ENCODE data around the gene IFNGR2.
"Not testable (repeated sequence)": the region's sequence is repeated elsewhere in the genome, so short reads cannot be mapped to it uniquely, and the experiment has no call there.

Gene IFNGR2

DNA sequence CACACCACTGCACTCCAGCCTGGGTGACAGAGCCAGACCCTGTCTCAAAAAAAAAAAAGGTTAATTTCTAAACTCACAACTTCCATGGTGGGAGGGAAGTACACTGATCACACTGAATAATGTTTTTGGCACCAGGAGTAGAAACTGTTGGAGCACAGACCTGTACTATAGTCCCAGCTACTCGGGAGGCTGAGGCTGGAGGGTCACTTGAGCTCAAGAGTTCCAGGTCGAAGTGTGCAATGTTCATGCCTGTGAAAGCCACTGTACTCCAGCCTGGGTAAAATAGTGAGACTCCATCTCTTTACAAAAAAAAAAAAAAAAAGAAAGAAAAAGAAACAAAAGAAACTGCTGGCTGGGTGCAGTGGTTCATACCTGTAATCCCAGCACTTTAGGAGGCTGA lies 41.3 kb downstream of the IFNGR2 start:
- ChIA-PET POLR2A (interaction anchor here (0.7 to 1.2 kb wide), 4 partner anchors 11 to 120 kb away, joined by 3 to 7 read pairs (median 5); partner anchors contain the start of gene IFNAR1), CTCF (interaction anchor here (0.7 to 4.8 kb wide), 52 partner anchors 10 to 611 kb away, joined by 3 to 74 read pairs (median 5); partner anchors contain the start of genes DNAJC28, IFNAR1, IFNGR2 and TMEM50B)
- DNase-seq (ENCODE audit: extremely low spot score): no peak
- TF ChIP-seq, protein P1, sequence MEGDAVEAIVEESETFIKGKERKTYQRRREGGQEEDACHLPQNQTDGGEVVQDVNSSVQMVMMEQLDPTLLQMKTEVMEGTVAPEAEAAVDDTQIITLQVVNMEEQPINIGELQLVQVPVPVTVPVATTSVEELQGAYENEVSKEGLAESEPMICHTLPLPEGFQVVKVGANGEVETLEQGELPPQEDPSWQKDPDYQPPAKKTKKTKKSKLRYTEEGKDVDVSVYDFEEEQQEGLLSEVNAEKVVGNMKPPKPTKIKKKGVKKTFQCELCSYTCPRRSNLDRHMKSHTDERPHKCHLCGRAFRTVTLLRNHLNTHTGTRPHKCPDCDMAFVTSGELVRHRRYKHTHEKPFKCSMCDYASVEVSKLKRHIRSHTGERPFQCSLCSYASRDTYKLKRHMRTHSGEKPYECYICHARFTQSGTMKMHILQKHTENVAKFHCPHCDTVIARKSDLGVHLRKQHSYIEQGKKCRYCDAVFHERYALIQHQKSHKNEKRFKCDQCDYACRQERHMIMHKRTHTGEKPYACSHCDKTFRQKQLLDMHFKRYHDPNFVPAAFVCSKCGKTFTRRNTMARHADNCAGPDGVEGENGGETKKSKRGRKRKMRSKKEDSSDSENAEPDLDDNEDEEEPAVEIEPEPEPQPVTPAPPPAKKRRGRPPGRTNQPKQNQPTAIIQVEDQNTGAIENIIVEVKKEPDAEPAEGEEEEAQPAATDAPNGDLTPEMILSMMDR (IDR thresholded peaks at IDR 0.05; ENCODE audit: control extremely low read depth, extremely low read depth, low read depth, missing control alignments): no peak

DNA sequence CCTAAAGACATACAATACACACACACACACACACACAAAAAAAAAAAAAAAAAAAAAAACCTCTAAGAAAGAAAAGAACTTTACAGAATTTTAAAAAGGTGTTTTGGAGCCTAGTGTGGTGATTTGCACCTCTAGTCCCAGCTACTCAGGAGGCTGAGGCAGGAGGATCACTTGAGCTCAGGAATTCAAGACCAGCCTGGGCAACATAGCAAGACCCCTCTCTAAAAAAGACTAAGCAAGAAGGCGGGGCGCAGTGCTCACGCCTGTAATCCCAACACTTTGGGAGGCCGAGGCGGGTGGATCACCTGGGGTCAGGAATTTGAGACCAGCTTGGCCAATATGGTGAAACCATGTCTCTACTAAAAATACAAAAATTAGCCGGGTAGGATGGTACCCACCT lies 43.4 kb downstream of the IFNGR2 start:
- ChIA-PET CTCF (interaction anchor here (0.6 to 4.8 kb wide), 14 partner anchors 9 to 507 kb away, joined by 3 to 74 read pairs (median 10); no protein-coding TSS in a partner anchor), POLR2A (interaction anchor here (0.7 kb wide), 2 partner anchors 8 to 178 kb away, joined by 5 to 6 read pairs; no protein-coding TSS in a partner anchor)
- not testable (repeated sequence) for DNase-seq (ENCODE audit: extremely low spot score)

DNA sequence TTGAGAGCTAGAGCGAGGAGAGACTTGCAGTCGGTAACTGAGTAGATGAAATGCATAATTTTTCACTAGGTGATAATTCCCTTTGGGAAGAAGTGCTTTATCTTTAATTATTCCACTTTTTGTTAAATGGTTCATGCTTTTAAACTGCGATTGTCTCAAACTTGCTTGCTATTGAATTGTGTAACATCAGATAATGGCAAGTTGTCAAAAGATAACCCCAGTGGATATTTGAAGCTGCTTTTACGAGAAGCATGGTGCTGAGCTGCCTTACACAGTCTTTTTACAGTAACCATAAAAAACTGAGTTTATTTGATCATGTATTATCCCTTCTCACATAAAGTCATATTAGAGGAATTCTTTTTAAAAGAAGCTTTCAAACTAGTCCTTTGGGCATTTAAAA lies 46.4 kb downstream of the IFNGR2 start:
- no peak for DNase-seq (ENCODE audit: extremely low spot score)
- TF ChIP-seq, protein P1 (IDR thresholded peaks at IDR 0.05; ENCODE audit: control extremely low read depth, extremely low read depth, low read depth, missing control alignments): no peak
- ChIA-PET POLR2A (no interaction called here), CTCF (interaction anchor here (0.7 to 2.5 kb wide), 5 partner anchors 12 to 253 kb away, joined by 4 to 10 read pairs (median 8); no protein-coding TSS in a partner anchor)

DNA sequence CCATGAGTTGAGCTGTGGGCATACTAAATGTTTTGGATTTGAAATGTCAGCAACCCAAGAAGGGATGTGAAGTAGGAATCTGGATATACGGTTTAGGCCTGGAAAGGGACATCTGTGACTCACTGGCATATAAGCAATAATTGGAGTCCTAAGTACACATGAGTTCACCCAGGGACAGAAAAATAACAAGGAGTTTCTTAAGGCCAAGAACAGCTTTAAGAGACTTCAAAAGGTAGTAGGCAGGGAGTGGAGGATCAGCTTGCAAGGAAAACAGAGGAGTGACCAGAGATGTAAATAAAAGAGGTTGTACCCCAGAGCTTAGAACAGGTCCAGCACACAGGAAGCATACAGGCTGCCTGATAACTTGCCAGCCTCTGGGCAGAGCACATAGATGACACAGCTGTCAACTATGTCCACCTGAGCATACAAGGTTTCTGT lies 48.4 kb downstream of the IFNGR2 start:
- CTCF ChIA-PET: interaction anchor here (0.9 to 1.5 kb wide), 7 partner anchors 10 to 254 kb away, joined by 3 to 5 read pairs (median 3); partner anchors contain the start of gene IFNAR2

DNA sequence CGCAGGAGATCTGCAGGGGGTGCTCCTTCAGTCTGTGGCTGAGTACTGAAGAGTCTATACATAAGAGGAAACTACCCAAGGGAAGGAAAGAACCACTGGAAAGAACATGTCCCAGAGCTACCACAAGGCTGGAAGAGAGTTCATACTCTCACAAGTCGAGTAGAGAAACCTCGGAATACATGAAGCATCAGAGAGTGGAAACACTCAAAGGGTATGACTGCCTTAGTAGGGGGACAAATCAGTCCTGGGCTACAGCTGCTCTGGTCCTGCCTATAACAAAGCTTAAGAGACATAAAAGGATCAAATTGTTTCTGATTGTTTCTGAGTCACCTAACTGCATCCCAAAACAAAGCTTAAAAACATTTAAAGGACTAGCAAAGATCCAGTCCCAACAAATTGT lies 49.1 kb downstream of the IFNGR2 start:
- no peak for DNase-seq (ENCODE audit: extremely low spot score)
- ChIA-PET CTCF (interaction anchor here (0.7 to 7.7 kb wide), 8 partner anchors 7 to 255 kb away, joined by 3 to 44 read pairs (median 4); partner anchors contain the start of gene IFNAR2), POLR2A (no interaction called here)
- TF ChIP-seq, protein P1 (IDR thresholded peaks at IDR 0.05; ENCODE audit: control extremely low read depth, extremely low read depth, low read depth, missing control alignments): no peak

More for the DNA sequence above, 48.4 kb downstream of the IFNGR2 start:
- TF ChIP-seq, protein P1 (IDR thresholded peaks at IDR 0.05; ENCODE audit: control extremely low read depth, extremely low read depth, low read depth, missing control alignments): no peak
- no peak for DNase-seq (ENCODE audit: extremely low spot score)
- POLR2A ChIA-PET: no interaction called here

DNA sequence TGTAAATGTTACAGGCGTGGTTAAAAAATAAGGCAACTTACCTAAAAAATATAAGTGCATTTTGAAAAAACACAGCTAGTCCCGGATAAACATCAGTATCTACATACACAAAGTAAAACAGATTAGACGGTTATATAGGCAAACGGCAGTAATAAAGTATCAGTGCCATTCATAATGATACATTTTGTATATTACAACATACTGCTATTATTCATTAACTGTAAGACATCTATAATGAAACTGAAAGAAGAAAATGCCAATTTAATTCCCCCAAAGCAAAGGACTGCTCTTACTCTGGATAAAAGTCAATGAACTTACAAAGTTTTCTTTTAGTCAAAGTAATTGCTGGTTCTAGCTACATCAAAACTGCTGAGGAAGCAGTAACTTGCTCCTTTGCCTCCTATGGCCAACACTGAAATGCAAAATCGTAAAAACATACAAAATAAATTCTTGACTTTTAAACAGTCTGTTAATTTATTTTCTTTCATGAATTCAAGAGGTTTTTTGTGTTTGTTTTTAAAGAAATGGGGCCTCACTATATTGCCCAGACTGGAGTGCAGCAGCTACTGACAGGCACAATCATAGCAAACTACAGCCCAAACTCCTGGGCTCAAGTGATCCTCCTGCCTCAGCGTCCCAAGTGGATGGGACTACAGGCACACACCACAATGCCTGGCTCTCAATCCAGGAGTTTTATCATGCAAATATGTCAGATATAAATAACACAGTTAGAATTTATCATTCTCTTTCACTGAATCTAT lies 52.7 kb downstream of the IFNGR2 start:
- TF ChIP-seq, protein P1 (IDR thresholded peaks at IDR 0.05; ENCODE audit: control extremely low read depth, extremely low read depth, low read depth, missing control alignments): no peak
- no peak for DNase-seq (ENCODE audit: extremely low spot score)
- POLR2A ChIA-PET: interaction anchor here (0.6 kb wide), 1 partner anchor 11 kb away, joined by 3 read pairs; no protein-coding TSS in a partner anchor
- CTCF ChIA-PET: interaction anchor here (1.2 to 7.7 kb wide), 6 partner anchors 10 to 515 kb away, joined by 4 to 44 read pairs (median 5); no protein-coding TSS in a partner anchor

Data from GM10248 (cell line).